Smooth muscle cell (in vitro differentiated cells): ENCODE measurements around the gene REEP6. TPM values are rescaled to one million over a fixed set of nuclear protein-coding genes. Genes with fewer than 3 reads are reported as not detected.

Source experiments
- DNase-seq: peaks from one replicate; lab custom pipeline; 2025; ENCODE audit not compliant: unreplicated experiment; lab: John Stamatoyannopoulos, UW
- H2AFZ ChIP-seq: fragments of 200-600 bp; sonication (generic); 2 replicates; pipeline ENCODE4 v1.6.0; 2016; ENCODE audit warnings: antibody characterized with exemption, low read depth, mild to moderate bottlenecking
- H3F3A ChIP-seq: fragments of 200-600 bp; sonication (generic); 2 replicates; pipeline ENCODE4 v1.6.0; 2017; ENCODE audit warnings: antibody characterized with exemption, low read depth
- H3K27ac ChIP-seq: fragments of 200-600 bp; sonication (generic); 2 replicates; pipeline ENCODE4 v1.5.1; 2016; ENCODE audit warnings: low read depth, mild to moderate bottlenecking
- H3K27me3 ChIP-seq: fragments of 200-600 bp; sonication (generic); 2 replicates; pipeline ENCODE4 v1.6.1; 2016; ENCODE audit warnings: low read depth, mild to moderate bottlenecking
- H3K36me3 ChIP-seq: fragments of 200-600 bp; sonication (generic); 2 replicates; pipeline ENCODE4 v1.5.1; 2016; ENCODE audit warnings: low read depth
- H3K4me1 ChIP-seq: fragments of 200-600 bp; sonication (generic); 2 replicates; pipeline ENCODE4 v1.5.1; 2016; ENCODE audit warnings: low read depth
- H3K4me2 ChIP-seq: fragments of 200-600 bp; sonication (generic); 2 replicates; pipeline ENCODE4 v1.6.0; 2016; ENCODE audit warnings: mild to moderate bottlenecking
- H3K4me3 ChIP-seq: fragments of 200-600 bp; sonication (generic); 2 replicates; pipeline ENCODE4 v1.5.1; 2016; ENCODE audit warnings: mild to moderate bottlenecking
- H3K79me2 ChIP-seq: fragments of 200-600 bp; sonication (generic); 2 replicates; pipeline ENCODE4 v1.6.0; 2016; ENCODE audit warnings: low read depth, mild to moderate bottlenecking
- H3K9ac ChIP-seq: fragments of 200-600 bp; sonication (generic); 2 replicates; pipeline ENCODE4 v1.6.0; 2016; ENCODE audit warnings: low read depth
- H3K9me3 ChIP-seq: fragments of 200-600 bp; sonication (generic); replicated peaks from 2 replicates; pipeline ENCODE4 v1.5.1; 2016; ENCODE audit warnings: low read depth
- H4K20me1 ChIP-seq: fragments of 200-600 bp; sonication (generic); 2 replicates; pipeline ENCODE4 v1.6.0; 2016; ENCODE audit warnings: low read depth
- WGBS: methylation state at CpG from one replicate; pipeline ENCODE4 v1.1.7; 2016; ENCODE audit warnings: low lambda C conversion rate; 5-methylcytosine and 5-hydroxymethylcytosine counted together
- polyA plus RNA-seq: library from polyadenylated mRNA; unstranded; fragments of >200 nt; fragmentation: Nextera tagmentation; extraction: Ambion mirVana; gene quantifications from 2 replicates; pipeline ENCODE4 v1.2.1, GENCODE V29; 2016
- total RNA-seq: library from RNA; depleted of rRNA; stranded (reverse); fragments of >200 nt; gene quantifications from 2 replicates; pipeline ENCODE4 v1.2.3, GENCODE V29; 2014
- TF ChIP-seq, protein P1 (sequence below): fragments of 200-600 bp; sonication (generic); IDR thresholded peaks from 2 replicates; pipeline ENCODE4 v1.5.1; 2017; ENCODE audit warnings: borderline replicate concordance, mild to moderate bottlenecking, antibody characterized with exemption; ENCODE audit not compliant: insufficient read depth, poor library complexity, severe bottlenecking

Gene REEP6
- total and polyA plus RNA-seq, 2 experiments from 2014 or later, result 7.0 to 15.1 TPM

DNA sequence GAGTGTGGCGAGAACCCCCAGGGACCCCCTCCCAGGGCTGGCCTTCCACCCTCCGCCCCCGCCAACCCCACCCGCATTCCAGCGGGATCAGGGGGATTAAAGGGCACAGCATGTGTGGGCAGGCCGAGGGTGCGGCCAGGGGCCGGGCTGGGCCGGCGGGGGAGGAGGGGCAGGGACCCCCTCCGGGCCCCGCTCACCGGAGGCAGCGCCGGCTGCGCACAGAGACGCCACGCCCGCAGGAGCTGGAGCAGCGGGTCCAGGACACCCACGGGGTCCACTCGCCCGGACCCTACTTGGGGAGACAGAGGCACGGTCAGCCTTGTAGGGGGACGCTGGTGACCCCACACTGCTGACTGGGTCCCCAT, 19.4 kb downstream of the REEP6 start:
- H3K27ac ChIP-seq, result no peak overlapping the region
- no peaks in the 10 kb centered on the region for H4K20me1 ChIP-seq
- no peak overlapping the region for H3K9ac ChIP-seq
- no peak for DNase-seq
- H3K79me2 ChIP-seq, result no peaks in the 10 kb centered on the region
- H3K4me3 ChIP-seq, result peak overlapping the region; percentile 18
- peaks cover 16% of the 10 kb centered on the region for H3F3A ChIP-seq
- no peaks in the 10 kb centered on the region for H3K9me3 ChIP-seq
- no peaks in the 10 kb centered on the region for H3K36me3 ChIP-seq
- peaks cover 11% of the 10 kb centered on the region for H3K4me1 ChIP-seq
- WGBS, result 59% methylated on average over 7 of the region's 25 CpGs
- H2AFZ ChIP-seq, result no peak overlapping the region
- peak overlapping the region; percentile 37 for H3K4me2 ChIP-seq
- TF ChIP-seq, protein P1, sequence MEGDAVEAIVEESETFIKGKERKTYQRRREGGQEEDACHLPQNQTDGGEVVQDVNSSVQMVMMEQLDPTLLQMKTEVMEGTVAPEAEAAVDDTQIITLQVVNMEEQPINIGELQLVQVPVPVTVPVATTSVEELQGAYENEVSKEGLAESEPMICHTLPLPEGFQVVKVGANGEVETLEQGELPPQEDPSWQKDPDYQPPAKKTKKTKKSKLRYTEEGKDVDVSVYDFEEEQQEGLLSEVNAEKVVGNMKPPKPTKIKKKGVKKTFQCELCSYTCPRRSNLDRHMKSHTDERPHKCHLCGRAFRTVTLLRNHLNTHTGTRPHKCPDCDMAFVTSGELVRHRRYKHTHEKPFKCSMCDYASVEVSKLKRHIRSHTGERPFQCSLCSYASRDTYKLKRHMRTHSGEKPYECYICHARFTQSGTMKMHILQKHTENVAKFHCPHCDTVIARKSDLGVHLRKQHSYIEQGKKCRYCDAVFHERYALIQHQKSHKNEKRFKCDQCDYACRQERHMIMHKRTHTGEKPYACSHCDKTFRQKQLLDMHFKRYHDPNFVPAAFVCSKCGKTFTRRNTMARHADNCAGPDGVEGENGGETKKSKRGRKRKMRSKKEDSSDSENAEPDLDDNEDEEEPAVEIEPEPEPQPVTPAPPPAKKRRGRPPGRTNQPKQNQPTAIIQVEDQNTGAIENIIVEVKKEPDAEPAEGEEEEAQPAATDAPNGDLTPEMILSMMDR, result no peak
- no peaks in the 10 kb centered on the region for H3K27me3 ChIP-seq

DNA sequence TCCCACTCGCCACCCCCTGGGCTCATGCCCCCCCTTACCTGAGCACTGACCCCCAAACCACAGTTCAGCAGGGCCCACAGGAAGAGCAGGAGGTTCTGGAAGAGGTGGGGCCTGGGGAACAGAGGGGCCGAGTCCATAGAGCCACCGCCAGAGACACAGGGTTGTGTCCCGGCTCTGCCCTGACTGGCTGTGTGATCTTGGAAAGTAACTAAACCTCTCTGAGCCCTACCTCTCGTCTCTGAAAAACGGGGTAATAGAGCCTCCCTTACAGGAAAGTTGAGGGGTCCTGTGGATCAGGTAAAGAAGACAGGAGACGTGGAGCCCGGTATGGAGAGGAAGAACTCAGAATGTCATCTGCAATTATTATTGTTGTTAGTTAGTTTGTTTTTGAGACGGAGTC, 19.8 kb downstream of the REEP6 start:
- Histone ChIP-seq H4K20me1 (no peaks in the 10 kb centered on the region), H3K4me3 (peak overlapping the region; percentile 18), H2AFZ (no peak overlapping the region), H3K79me2 (no peaks in the 10 kb centered on the region), H3K4me2 (peak overlapping the region; percentile 37), H3F3A (peaks cover 16% of the 10 kb centered on the region), H3K9ac (no peak overlapping the region), H3K4me1 (peaks cover 11% of the 10 kb centered on the region), H3K27ac (no peak overlapping the region), H3K27me3 (no peaks in the 10 kb centered on the region), H3K36me3 (no peaks in the 10 kb centered on the region), H3K9me3 (no peaks in the 10 kb centered on the region)
- TF ChIP-seq, protein P1, result no peak
- WGBS, result 83% methylated on average over 8 of the region's 9 CpGs
- DNase-seq, result no peak

DNA sequence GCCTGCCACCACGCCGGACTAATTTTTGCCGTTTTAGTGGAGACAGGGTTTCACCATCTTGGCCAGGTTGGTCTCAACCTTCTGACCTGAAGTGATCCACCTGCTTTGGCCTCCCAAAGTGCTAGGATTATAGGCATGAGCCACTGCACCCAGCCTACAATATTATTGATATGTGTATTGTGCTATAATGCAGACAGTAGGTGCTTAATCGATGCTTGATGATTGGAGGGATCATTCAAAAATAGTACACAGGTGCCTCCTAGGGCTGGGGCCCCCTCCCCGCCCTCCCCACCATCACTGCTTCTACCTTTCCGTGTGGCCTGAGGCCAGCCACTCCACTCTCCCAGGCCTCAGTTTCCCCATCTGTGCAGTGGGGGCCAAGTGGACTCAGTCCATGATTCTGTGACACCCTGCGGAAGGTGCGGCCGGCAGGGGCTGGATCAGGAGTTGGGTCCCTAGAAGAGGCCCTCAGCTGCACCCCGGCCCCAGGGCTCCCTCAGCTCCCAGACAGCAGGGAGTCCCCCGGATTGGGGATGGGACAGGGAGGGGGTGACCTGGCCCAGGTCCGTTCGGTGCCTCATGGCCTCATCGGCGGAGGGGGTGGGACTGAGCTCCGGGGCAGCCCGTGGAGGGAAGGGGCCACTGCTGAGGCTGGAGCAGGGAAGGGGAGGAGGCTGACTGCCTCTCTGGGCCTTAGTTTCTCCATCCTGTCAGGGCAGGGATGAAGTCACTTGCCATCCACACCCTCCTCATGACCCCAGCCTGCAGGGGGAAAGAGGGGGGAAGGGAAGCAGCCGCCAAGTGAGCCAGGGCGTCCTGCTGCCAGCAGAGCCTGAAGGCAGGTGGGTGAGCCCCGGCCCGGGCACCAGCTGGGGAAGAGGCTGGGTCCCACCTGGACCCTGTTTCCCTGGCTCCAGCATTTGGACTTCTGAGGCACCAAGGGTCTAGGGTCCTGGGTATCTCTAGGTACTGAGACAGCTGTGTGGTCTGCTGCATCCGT, 20.6 kb downstream of the REEP6 start:
- 87% methylated on average over 22 of the region's 22 CpGs for WGBS
- Histone ChIP-seq H3K36me3 (no peaks in the 10 kb centered on the region), H3K4me2 (peak overlapping the region; percentile 95), H3K79me2 (no peaks in the 10 kb centered on the region), H4K20me1 (no peaks in the 10 kb centered on the region), H3K9ac (no peak overlapping the region), H3K9me3 (no peaks in the 10 kb centered on the region), H3K27me3 (no peaks in the 10 kb centered on the region), H3K27ac (no peak overlapping the region), H3F3A (peaks cover 16% of the 10 kb centered on the region), H3K4me1 (peaks cover 11% of the 10 kb centered on the region), H2AFZ (no peak overlapping the region), H3K4me3 (peak overlapping the region; percentile 80)
- TF ChIP-seq, protein P1, result no peak
- no peak for DNase-seq
